ENCODE measurements around the gene PRELID3B.
A peak's percentile ranks its signal among the peaks of the same experiment; 100 is the strongest.

PRELID3B gene

DNA sequence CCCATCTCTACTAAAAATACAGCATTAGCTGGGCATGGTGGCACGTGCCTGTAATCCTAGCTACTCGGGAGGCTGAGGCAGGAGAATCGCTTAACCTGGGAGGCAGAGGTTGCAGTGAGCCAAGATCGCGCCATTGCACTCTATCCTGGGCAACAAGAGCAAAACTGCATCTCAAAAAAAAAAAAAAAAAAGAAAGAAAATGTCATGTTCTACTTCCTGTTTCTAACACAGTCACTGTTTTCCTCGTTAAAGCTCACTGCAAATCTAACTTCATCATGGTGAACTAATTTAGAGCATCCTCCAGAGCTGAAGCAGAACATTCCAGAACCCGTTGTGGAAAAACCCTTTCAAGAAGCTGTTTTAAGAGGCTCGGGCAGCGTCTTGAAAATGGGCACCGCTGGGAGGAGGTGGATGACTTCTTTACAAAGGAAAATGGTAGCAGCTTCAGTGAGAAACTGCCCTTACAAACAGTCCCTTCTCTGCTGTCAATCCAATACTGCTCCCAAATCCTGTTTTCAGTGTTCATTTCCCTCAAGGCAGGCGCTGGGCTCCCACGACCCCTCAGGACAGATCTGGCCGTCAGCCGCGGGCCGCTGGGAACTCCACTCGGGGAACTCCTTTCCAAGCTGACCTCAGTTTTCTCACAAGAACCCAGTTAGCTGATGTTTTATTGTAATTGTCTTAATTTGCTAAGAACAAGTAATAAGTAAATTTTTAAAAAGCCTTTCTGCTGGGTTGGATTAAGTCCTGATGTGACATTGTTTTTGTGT, 48.0 kb downstream of the PRELID3B start:
- H3K79me2 ChIP-seq (ENCODE audit: insufficient read depth, low read length): no peaks in the 10 kb centered on the region
- TF ChIP-seq, protein P1, sequence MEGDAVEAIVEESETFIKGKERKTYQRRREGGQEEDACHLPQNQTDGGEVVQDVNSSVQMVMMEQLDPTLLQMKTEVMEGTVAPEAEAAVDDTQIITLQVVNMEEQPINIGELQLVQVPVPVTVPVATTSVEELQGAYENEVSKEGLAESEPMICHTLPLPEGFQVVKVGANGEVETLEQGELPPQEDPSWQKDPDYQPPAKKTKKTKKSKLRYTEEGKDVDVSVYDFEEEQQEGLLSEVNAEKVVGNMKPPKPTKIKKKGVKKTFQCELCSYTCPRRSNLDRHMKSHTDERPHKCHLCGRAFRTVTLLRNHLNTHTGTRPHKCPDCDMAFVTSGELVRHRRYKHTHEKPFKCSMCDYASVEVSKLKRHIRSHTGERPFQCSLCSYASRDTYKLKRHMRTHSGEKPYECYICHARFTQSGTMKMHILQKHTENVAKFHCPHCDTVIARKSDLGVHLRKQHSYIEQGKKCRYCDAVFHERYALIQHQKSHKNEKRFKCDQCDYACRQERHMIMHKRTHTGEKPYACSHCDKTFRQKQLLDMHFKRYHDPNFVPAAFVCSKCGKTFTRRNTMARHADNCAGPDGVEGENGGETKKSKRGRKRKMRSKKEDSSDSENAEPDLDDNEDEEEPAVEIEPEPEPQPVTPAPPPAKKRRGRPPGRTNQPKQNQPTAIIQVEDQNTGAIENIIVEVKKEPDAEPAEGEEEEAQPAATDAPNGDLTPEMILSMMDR (IDR thresholded peaks at IDR 0.05; ENCODE audit: low read length): no peak
- TF ChIP-seq EZH2 (IDR thresholded peaks at IDR 0.05; ENCODE audit: borderline replicate concordance, low read length): no peak
- no peaks in the 10 kb centered on the region for H3K27me3 ChIP-seq (ENCODE audit: insufficient read depth, low read length)
- peaks cover 4% of the 10 kb centered on the region for H3K4me1 ChIP-seq (ENCODE audit: insufficient read depth, low read length, severe bottlenecking)
- H3K36me3 ChIP-seq (ENCODE audit: insufficient read depth, low read length): peaks cover 97% of the 10 kb centered on the region
- H3K9me2 ChIP-seq (ENCODE audit: low read depth, low read length): no peaks in the 10 kb centered on the region
- H3K27ac ChIP-seq (ENCODE audit: low read depth, low read length, poor library complexity, severe bottlenecking): peak overlapping the region; percentile 42
- no peak overlapping the region for H2AFZ ChIP-seq (ENCODE audit: low read length)
- H4K20me1 ChIP-seq (ENCODE audit: insufficient read depth, low read length): no peaks in the 10 kb centered on the region
- no peak overlapping the region for H3K4me3 ChIP-seq (ENCODE audit: low read depth, low read length, poor library complexity, severe bottlenecking)
- no peaks in the 10 kb centered on the region for H3K9me3 ChIP-seq (ENCODE audit: low read length)
- no peak overlapping the region for H3K4me2 ChIP-seq (ENCODE audit: low read length)
- H3F3A ChIP-seq (ENCODE audit: insufficient read depth, low read length): no peaks in the 10 kb centered on the region
- no peak overlapping the region for H3K9ac ChIP-seq (ENCODE audit: low read length)

DNA sequence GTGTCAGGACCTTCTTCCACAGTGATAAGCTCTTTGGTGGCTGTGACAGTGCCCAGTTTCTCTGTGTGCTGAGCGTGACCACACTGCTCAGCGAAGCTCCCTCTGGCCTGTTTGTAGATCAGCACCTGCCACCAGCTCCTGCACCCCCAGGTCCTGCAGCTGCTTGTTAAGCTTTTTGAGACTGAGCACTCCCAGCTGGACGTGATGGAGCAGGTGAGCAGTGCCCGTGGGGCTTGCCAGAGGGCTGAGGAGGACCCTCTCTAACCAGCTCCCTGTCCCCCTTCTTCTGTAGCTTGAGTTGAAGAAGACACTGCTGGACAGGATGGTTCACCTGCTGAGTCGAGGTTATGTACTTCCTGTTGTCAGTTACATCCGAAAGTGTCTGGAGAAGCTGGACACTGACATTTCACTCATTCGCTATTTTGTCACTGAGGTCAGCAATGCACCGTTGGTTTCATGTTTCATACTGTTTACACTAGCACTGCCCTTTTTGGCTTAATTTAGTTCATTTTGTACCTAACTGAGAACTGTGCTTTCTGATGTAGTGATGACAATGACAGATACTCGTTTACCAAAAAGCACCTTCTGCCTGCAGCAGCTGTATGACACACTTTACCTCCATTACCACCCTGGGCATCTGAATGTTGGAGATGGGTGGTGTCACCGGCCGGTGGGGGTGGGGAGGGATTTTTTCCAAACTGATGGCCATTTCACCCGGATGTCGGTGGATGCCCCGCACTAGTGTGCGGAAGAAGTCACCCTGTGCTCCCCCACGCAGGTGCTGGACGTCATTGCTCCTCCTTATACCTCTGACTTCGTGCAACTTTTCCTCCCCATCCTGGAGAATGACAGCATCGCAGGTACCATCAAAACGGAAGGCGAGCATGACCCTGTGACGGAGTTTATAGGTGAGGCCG, 49.0 kb downstream of the PRELID3B start:
- Histone ChIP-seq H3K27ac (ENCODE audit: low read depth, low read length, poor library complexity, severe bottlenecking) (peak overlapping the region; percentile 30), H3F3A (ENCODE audit: insufficient read depth, low read length) (no peaks in the 10 kb centered on the region), H3K79me2 (ENCODE audit: insufficient read depth, low read length) (no peaks in the 10 kb centered on the region), H3K36me3 (ENCODE audit: insufficient read depth, low read length) (peaks cover 97% of the 10 kb centered on the region), H3K9me3 (ENCODE audit: low read length) (no peaks in the 10 kb centered on the region), H3K27me3 (ENCODE audit: insufficient read depth, low read length) (no peaks in the 10 kb centered on the region), H2AFZ (ENCODE audit: low read length) (no peak overlapping the region), H3K4me3 (ENCODE audit: low read depth, low read length, poor library complexity, severe bottlenecking) (no peak overlapping the region), H4K20me1 (ENCODE audit: insufficient read depth, low read length) (no peaks in the 10 kb centered on the region), H3K4me2 (ENCODE audit: low read length) (no peak overlapping the region), H3K9ac (ENCODE audit: low read length) (no peak overlapping the region), H3K4me1 (ENCODE audit: insufficient read depth, low read length, severe bottlenecking) (peaks cover 4% of the 10 kb centered on the region), H3K9me2 (ENCODE audit: low read depth, low read length) (no peaks in the 10 kb centered on the region)
- no peak for TF ChIP-seq EZH2 (IDR thresholded peaks at IDR 0.05; ENCODE audit: borderline replicate concordance, low read length)
- TF ChIP-seq, protein P1 (IDR thresholded peaks at IDR 0.05; ENCODE audit: low read length): no peak

DNA sequence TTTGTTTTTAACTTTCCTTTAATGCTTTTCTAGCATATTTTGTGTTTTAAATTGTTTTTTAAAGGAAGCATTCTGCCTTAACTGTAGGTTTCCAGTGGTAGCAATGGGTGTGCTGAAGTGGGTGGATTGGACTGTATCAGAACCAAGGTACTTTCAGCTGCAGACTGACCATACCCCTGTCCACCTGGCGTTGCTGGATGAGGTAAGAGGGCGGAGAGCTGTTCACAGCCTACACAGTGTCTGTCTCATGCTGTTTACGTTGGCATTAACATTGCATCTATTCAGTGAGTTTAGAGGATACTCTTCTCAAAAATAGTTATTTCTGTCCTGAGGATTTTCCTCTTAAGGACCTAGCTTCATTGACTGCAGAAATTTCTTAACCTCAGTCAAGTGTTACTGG, 49.7 kb downstream of the PRELID3B start:
- peaks cover 99% of the 10 kb centered on the region for H3K36me3 ChIP-seq (ENCODE audit: insufficient read depth, low read length)
- no peaks in the 10 kb centered on the region for H4K20me1 ChIP-seq (ENCODE audit: insufficient read depth, low read length)
- peak overlapping the region; percentile 30 for H3K27ac ChIP-seq (ENCODE audit: low read depth, low read length, poor library complexity, severe bottlenecking)
- H3K4me2 ChIP-seq (ENCODE audit: low read length): no peak overlapping the region
- no peak overlapping the region for H3K9ac ChIP-seq (ENCODE audit: low read length)
- H2AFZ ChIP-seq (ENCODE audit: low read length): no peak overlapping the region
- H3K4me1 ChIP-seq (ENCODE audit: insufficient read depth, low read length, severe bottlenecking): peaks cover 4% of the 10 kb centered on the region
- no peaks in the 10 kb centered on the region for H3K9me3 ChIP-seq (ENCODE audit: low read length)
- H3K79me2 ChIP-seq (ENCODE audit: insufficient read depth, low read length): no peaks in the 10 kb centered on the region
- TF ChIP-seq, protein P1 (IDR thresholded peaks at IDR 0.05; ENCODE audit: low read length): no peak
- TF ChIP-seq EZH2 (IDR thresholded peaks at IDR 0.05; ENCODE audit: borderline replicate concordance, low read length): no peak
- H3K27me3 ChIP-seq (ENCODE audit: insufficient read depth, low read length): no peaks in the 10 kb centered on the region
- H3K4me3 ChIP-seq (ENCODE audit: low read depth, low read length, poor library complexity, severe bottlenecking): no peak overlapping the region
- no peaks in the 10 kb centered on the region for H3K9me2 ChIP-seq (ENCODE audit: low read depth, low read length)
- no peaks in the 10 kb centered on the region for H3F3A ChIP-seq (ENCODE audit: insufficient read depth, low read length)
